Measurements from ENCODE around the gene DOCK3.

The DOCK3 gene

GRCh38 chr3:51375136-51375535 lies 700.4 kb downstream of the DOCK3 start:
- Mint-ChIP-seq H3K4me1 (peaks cover 5% of the 10 kb centered on the region), H3K27me3 (no peaks in the 10 kb centered on the region), H3K9me3 (no peaks in the 10 kb centered on the region), H3K4me3 (no peak overlapping the region), H3K36me3 (ENCODE audit: insufficient read depth) (peaks cover 4% of the 10 kb centered on the region), H3K27ac (ENCODE audit: low read depth) (no peak overlapping the region)
- ATAC-seq (replicated peaks; ENCODE audit: extremely low read depth, poor library complexity, severe bottlenecking) (no peak), DNase-seq (ENCODE audit: low spot score in 2 of 2) (no peak)

DNA sequence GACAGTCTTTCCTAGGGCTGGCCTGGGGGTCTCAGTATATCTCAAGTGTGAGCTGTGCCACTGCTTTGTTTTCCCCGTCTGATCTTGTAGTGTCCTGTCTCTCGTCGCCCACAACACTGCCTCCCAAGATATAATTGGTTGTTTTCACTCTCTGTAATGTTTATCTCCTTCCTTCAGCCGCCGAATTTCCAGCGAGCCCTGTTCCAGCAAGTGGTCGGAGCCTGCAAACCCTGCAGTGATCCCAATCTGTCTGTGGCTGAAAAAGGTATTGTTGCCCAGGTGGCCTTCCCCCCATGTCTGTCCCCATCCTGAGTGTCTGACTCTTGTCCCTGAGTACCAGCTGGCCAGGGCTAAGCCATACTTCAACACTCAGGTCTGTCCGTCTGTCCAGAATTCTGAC lies 700.8 kb downstream of the DOCK3 start:
- H3K4me1 Mint-ChIP-seq, result peaks cover 5% of the 10 kb centered on the region
- H3K27ac Mint-ChIP-seq (ENCODE audit: low read depth), result no peak overlapping the region
- no peak for ATAC-seq (replicated peaks; ENCODE audit: extremely low read depth, poor library complexity, severe bottlenecking)
- H3K27me3 Mint-ChIP-seq, result no peaks in the 10 kb centered on the region
- H3K4me3 Mint-ChIP-seq, result no peak overlapping the region
- H3K36me3 Mint-ChIP-seq (ENCODE audit: insufficient read depth), result peaks cover 4% of the 10 kb centered on the region
- DNase-seq (ENCODE audit: low spot score in 2 of 2), result no peak
- H3K9me3 Mint-ChIP-seq, result no peaks in the 10 kb centered on the region

GRCh38 chr3:51378065-51378464 lies 703.3 kb downstream of the DOCK3 start:
- Mint-ChIP-seq H3K36me3 (ENCODE audit: insufficient read depth) (peaks cover 4% of the 10 kb centered on the region), H3K27me3 (no peaks in the 10 kb centered on the region), H3K4me3 (no peak overlapping the region), H3K9me3 (no peaks in the 10 kb centered on the region), H3K27ac (ENCODE audit: low read depth) (no peak overlapping the region), H3K4me1 (peaks cover 5% of the 10 kb centered on the region)
- DNase-seq (ENCODE audit: low spot score in 2 of 2) (no peak), ATAC-seq (replicated peaks; ENCODE audit: extremely low read depth, poor library complexity, severe bottlenecking) (no peak)

GRCh38 chr3:51378726-51379125 lies 704.0 kb downstream of the DOCK3 start:
- Mint-ChIP-seq H3K27me3 (no peaks in the 10 kb centered on the region), H3K4me1 (peaks cover 10% of the 10 kb centered on the region), H3K36me3 (ENCODE audit: insufficient read depth) (peaks cover 1% of the 10 kb centered on the region), H3K9me3 (no peaks in the 10 kb centered on the region), H3K27ac (ENCODE audit: low read depth) (no peak overlapping the region), H3K4me3 (no peak overlapping the region)
- no peak for ATAC-seq (replicated peaks; ENCODE audit: extremely low read depth, poor library complexity, severe bottlenecking)
- no peak for DNase-seq (ENCODE audit: low spot score in 2 of 2)

DNA sequence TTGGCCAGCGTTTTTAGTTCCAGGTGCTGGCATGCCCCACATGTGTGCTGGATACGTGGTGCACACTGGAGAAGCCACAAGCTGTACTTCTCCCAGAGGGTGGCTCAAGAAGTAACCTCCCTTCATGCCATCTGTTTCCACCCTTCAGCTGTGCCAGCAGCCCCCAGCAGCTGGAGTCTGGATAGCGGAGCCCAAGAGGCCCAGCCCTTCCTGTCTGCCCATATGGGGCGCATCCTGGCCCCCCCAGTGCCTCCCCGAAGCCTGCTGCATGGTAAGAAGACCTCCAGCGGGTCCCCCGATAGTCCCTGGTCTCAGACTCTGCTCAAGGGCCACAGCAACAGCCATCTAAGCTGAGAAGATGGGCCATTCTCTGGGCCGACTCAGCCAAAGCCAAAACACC lies 704.6 kb downstream of the DOCK3 start:
- DNase-seq (ENCODE audit: low spot score in 2 of 2) (no peak), ATAC-seq (replicated peaks; ENCODE audit: extremely low read depth, poor library complexity, severe bottlenecking) (no peak)
- Mint-ChIP-seq H3K27me3 (no peaks in the 10 kb centered on the region), H3K27ac (ENCODE audit: low read depth) (no peak overlapping the region), H3K36me3 (ENCODE audit: insufficient read depth) (peaks cover 1% of the 10 kb centered on the region), H3K4me3 (no peak overlapping the region), H3K4me1 (peaks cover 16% of the 10 kb centered on the region), H3K9me3 (no peaks in the 10 kb centered on the region)

DNA sequence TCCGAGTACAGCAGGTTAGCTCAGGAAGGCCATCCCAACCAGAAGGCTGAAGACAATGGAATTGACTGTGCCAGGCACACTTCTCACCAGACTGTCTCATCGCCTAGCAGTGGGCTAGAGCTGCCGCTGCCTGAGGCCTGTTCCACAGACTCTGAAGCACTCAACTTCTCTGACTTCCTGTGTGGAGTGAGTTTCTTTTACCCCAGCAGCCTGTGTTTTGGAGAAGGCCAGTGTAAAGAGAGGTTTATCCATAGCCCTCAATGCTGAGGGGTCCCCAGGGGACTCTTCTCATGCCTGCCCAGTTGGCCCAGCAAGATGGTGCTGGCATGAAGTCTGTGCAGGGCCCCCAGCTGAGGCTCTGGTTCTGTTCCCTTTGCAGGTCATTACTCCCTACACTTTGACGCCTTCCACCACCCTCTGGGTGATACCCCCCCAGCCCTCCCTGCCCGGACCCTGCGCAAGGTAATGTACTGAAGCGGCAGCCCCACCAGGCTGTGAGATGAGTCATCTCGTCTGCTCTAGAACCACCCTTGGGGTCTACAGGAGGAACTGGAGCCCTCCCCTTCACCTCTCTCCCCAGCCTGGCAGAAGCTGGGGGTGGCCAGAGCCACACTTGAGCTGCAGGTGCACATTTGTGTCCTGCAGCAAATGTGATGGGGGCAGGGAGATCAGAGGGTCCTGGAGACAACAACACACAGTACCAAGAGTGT lies 705.2 kb downstream of the DOCK3 start:
- peaks cover 22% of the 10 kb centered on the region for H3K4me1 Mint-ChIP-seq
- no peaks in the 10 kb centered on the region for H3K27me3 Mint-ChIP-seq
- H3K9me3 Mint-ChIP-seq, result no peaks in the 10 kb centered on the region
- DNase-seq (ENCODE audit: low spot score in 2 of 2) (no peak), ATAC-seq (replicated peaks; ENCODE audit: extremely low read depth, poor library complexity, severe bottlenecking) (no peak)
- H3K36me3 Mint-ChIP-seq (ENCODE audit: insufficient read depth), result peaks cover 7% of the 10 kb centered on the region
- no peak overlapping the region for H3K27ac Mint-ChIP-seq (ENCODE audit: low read depth)
- no peak overlapping the region for H3K4me3 Mint-ChIP-seq

DNA sequence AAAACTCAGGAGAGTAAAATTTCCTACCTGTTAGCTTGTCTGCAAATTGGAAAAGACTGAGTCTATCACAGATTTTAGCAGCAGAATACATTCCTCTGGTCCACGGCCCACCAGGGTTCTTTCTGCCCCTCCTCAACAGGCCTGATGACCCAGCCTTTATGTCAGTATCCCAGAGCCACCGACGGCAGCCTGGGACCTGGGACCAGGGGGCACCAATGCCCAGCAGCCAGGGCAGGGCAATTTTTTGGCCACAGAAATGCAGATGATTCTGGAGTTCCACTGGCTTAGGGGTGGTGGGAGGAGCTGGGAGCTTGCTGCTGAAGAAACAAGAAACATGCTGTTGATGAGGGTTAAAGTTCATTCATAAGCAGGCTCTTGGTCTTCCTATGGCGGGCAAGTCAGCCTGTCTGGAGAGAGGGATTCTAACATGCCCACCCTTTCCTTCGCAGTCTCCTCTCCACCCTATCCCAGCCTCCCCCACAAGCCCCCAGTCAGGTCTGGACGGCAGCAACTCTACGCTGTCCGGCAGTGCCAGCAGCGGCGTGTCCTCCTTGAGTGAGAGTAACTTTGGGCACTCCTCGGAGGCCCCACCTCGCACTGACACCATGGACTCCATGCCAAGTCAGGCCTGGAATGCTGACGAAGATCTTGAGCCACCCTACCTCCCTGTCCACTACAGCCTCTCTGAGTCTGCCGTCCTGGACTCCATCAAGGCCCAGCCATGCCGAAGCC lies 706.0 kb downstream of the DOCK3 start:
- Mint-ChIP-seq H3K4me3 (no peak overlapping the region), H3K36me3 (ENCODE audit: insufficient read depth) (peaks cover 14% of the 10 kb centered on the region), H3K27me3 (no peaks in the 10 kb centered on the region), H3K27ac (ENCODE audit: low read depth) (no peak overlapping the region), H3K9me3 (no peaks in the 10 kb centered on the region), H3K4me1 (peaks cover 27% of the 10 kb centered on the region)
- ATAC-seq (replicated peaks; ENCODE audit: extremely low read depth, poor library complexity, severe bottlenecking) (no peak), DNase-seq (ENCODE audit: low spot score in 2 of 2) (no peak)

DNA sequence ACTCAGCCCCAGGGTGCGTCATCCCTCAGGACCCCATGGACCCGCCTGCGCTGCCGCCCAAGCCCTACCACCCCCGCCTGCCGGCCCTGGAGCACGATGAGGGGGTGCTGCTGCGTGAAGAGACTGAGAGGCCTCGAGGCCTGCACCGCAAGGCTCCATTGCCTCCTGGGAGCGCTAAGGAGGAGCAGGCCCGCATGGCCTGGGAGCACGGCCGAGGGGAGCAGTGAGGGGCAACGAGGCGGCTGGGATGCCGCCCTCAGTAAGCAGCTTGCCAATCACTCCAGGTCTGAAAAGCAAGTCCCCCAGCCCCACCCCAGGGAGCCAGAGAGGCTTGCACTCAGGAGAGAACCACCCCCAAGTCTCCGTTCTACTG lies 706.6 kb downstream of the DOCK3 start:
- ATAC-seq (replicated peaks; ENCODE audit: extremely low read depth, poor library complexity, severe bottlenecking), result no peak
- no peak for DNase-seq (ENCODE audit: low spot score in 2 of 2)
- H3K27ac Mint-ChIP-seq (ENCODE audit: low read depth), result no peak overlapping the region
- peaks cover 32% of the 10 kb centered on the region for H3K4me1 Mint-ChIP-seq
- no peaks in the 10 kb centered on the region for H3K9me3 Mint-ChIP-seq
- H3K4me3 Mint-ChIP-seq, result no peak overlapping the region
- H3K27me3 Mint-ChIP-seq, result no peaks in the 10 kb centered on the region
- H3K36me3 Mint-ChIP-seq (ENCODE audit: insufficient read depth), result peaks cover 16% of the 10 kb centered on the region

- peaks cover 19% of the 10 kb centered on the region for H3K36me3 Mint-ChIP-seq (ENCODE audit: insufficient read depth)
- H3K4me1 Mint-ChIP-seq, result peaks cover 38% of the 10 kb centered on the region
- no peaks in the 10 kb centered on the region for H3K9me3 Mint-ChIP-seq
- H3K27me3 Mint-ChIP-seq, result no peaks in the 10 kb centered on the region
- ATAC-seq (replicated peaks; ENCODE audit: extremely low read depth, poor library complexity, severe bottlenecking), result no peak
- H3K27ac Mint-ChIP-seq (ENCODE audit: low read depth), result no peak overlapping the region
- no peak overlapping the region for H3K4me3 Mint-ChIP-seq
- DNase-seq (ENCODE audit: low spot score in 2 of 2), result no peak
These were observed 707.5 kb downstream of the DOCK3 start for GRCh38 chr3:51382076-51382745.

- no peak overlapping the region for H3K27ac Mint-ChIP-seq (ENCODE audit: low read depth)
- peak overlapping the region; percentile 97 for H3K4me3 Mint-ChIP-seq
- no peak for ATAC-seq (replicated peaks; ENCODE audit: extremely low read depth, poor library complexity, severe bottlenecking)
These were observed 708.3 kb downstream of the DOCK3 start for GRCh38 chr3:51382947-51383578.

GRCh38 chr3:51384055-51384725 lies 709.5 kb downstream of the DOCK3 start:
- Mint-ChIP-seq H3K4me3 (peak overlapping the region; percentile 97), H3K36me3 (ENCODE audit: insufficient read depth) (peaks cover 29% of the 10 kb centered on the region), H3K4me1 (peaks cover 42% of the 10 kb centered on the region), H3K27me3 (no peaks in the 10 kb centered on the region), H3K9me3 (no peaks in the 10 kb centered on the region), H3K27ac (ENCODE audit: low read depth) (peak overlapping the region; percentile 99)
- DNase-seq (ENCODE audit: low spot score in 2 of 2) (no peak), ATAC-seq (replicated peaks; ENCODE audit: extremely low read depth, poor library complexity, severe bottlenecking) (peak; percentile 5)

More at GRCh38 chr3:51382947-51383578, 708.3 kb downstream of the DOCK3 start:
- H3K4me1 Mint-ChIP-seq, result peaks cover 44% of the 10 kb centered on the region
- H3K36me3 Mint-ChIP-seq (ENCODE audit: insufficient read depth), result peaks cover 23% of the 10 kb centered on the region
- no peaks in the 10 kb centered on the region for H3K9me3 Mint-ChIP-seq
- no peak for DNase-seq (ENCODE audit: low spot score in 2 of 2)
- no peaks in the 10 kb centered on the region for H3K27me3 Mint-ChIP-seq
